ENCODE results near the gene CAPZB.
A peak's percentile ranks its signal among the peaks of the same experiment; 100 is the strongest.

Gene CAPZB

DNA sequence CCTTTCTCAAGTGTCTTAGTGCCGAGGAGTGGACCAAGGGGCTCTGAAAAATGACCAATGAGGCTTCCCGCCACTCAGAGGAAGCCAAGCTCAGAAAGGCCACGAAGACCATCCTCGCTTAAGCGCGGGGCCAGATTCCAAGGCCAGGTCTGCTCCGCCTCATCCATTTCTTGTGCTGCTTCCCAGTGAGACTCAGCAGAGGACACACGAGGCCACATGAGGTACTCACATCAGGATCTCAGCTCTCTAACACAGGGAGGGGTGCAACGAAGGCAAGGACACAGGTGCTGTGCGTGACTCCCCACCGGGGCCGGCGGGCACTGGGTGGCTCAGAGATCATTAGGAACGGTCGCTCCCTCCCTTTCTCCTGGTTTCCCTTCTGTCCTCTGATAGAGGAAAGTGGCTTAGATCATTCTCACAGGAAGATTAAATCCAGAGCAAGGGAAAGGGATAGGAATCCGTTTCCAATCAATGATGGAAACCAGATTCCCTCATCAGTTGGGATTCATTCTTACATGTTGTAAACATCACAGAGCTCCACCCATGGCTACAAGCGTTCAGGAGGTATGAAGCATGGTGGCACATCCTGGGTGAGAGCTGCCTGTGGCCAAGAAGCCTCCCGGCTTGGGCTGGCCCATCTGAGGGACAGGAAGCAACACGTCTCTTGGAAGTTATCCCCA is 46.7 kb downstream of the CAPZB start:
- TF ChIP-seq ZFP3 (CRISPR knock-in tag; IDR thresholded peaks at IDR 0.05) (no peak), TOX (CRISPR knock-in tag; IDR thresholded peaks at IDR 0.05; ENCODE audit: borderline replicate concordance) (no peak), ZNF8 (CRISPR knock-in tag; IDR thresholded peaks at IDR 0.05) (no peak), ZC3H10 (CRISPR knock-in tag; IDR thresholded peaks at IDR 0.05) (no peak), BACH2 (CRISPR knock-in tag; IDR thresholded peaks at IDR 0.05; ENCODE audit: borderline replicate concordance) (no peak), ZNF70 (CRISPR knock-in tag; IDR thresholded peaks at IDR 0.05) (no peak), ZNF565 (CRISPR knock-in tag; conservative IDR thresholded peaks at IDR 0.05; ENCODE audit: low read depth) (no peak)
- peak; percentile 4; the same call in 2 of the 3 replicates for ATAC-seq

DNA sequence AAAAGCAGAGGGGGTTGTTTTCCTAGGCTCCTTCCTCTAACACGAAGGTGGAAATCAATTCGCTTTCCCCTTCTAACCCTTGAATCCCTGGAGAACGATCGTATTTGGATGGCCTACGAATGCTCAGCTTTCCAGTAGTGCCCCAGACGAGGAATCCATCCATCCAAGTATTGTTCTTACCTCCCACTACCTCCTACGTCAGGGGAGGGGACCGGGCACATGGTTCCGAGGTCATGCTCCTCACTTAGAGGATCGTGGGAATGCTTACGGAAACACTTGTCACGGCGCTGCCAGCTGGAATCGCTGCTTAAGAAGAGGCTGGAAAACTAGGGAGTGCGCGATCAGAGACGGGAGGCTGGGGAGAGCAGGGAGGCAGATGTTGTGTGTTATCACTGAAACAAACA is 47.4 kb downstream of the CAPZB start:
- TF ChIP-seq GLIS3 (CRISPR knock-in tag; IDR thresholded peaks at IDR 0.05) (no peak), BACH2 (CRISPR knock-in tag; IDR thresholded peaks at IDR 0.05; ENCODE audit: borderline replicate concordance) (no peak), ZFP3 (CRISPR knock-in tag; IDR thresholded peaks at IDR 0.05) (no peak), ESRRG (CRISPR knock-in tag; IDR thresholded peaks at IDR 0.05) (no peak), OSR1 (CRISPR knock-in tag; IDR thresholded peaks at IDR 0.05) (no peak), ZFP30 (CRISPR knock-in tag; IDR thresholded peaks at IDR 0.05) (no peak), PPARA (CRISPR knock-in tag; IDR thresholded peaks at IDR 0.05; ENCODE audit: borderline replicate concordance) (no peak), SNAI2 (CRISPR knock-in tag; IDR thresholded peaks at IDR 0.05) (no peak), ZNF565 (CRISPR knock-in tag; conservative IDR thresholded peaks at IDR 0.05; ENCODE audit: low read depth) (no peak), RARB (CRISPR knock-in tag; IDR thresholded peaks at IDR 0.05) (no peak), ARNTL (CRISPR knock-in tag; IDR thresholded peaks at IDR 0.05; ENCODE audit: borderline replicate concordance, low read depth) (no peak)
- TF ChIP-seq, protein P1, sequence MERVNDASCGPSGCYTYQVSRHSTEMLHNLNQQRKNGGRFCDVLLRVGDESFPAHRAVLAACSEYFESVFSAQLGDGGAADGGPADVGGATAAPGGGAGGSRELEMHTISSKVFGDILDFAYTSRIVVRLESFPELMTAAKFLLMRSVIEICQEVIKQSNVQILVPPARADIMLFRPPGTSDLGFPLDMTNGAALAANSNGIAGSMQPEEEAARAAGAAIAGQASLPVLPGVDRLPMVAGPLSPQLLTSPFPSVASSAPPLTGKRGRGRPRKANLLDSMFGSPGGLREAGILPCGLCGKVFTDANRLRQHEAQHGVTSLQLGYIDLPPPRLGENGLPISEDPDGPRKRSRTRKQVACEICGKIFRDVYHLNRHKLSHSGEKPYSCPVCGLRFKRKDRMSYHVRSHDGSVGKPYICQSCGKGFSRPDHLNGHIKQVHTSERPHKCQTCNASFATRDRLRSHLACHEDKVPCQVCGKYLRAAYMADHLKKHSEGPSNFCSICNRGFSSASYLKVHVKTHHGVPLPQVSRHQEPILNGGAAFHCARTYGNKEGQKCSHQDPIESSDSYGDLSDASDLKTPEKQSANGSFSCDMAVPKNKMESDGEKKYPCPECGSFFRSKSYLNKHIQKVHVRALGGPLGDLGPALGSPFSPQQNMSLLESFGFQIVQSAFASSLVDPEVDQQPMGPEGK (CRISPR knock-in tag; IDR thresholded peaks at IDR 0.05; ENCODE audit: borderline replicate concordance): no peak
- TF ChIP-seq, protein P2, sequence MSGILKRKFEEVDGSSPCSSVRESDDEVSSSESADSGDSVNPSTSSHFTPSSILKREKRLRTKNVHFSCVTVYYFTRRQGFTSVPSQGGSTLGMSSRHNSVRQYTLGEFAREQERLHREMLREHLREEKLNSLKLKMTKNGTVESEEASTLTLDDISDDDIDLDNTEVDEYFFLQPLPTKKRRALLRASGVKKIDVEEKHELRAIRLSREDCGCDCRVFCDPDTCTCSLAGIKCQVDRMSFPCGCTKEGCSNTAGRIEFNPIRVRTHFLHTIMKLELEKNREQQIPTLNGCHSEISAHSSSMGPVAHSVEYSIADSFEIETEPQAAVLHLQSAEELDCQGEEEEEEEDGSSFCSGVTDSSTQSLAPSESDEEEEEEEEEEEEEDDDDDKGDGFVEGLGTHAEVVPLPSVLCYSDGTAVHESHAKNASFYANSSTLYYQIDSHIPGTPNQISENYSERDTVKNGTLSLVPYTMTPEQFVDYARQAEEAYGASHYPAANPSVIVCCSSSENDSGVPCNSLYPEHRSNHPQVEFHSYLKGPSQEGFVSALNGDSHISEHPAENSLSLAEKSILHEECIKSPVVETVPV (CRISPR knock-in tag; IDR thresholded peaks at IDR 0.05): no peak
- TF ChIP-seq, protein P3, sequence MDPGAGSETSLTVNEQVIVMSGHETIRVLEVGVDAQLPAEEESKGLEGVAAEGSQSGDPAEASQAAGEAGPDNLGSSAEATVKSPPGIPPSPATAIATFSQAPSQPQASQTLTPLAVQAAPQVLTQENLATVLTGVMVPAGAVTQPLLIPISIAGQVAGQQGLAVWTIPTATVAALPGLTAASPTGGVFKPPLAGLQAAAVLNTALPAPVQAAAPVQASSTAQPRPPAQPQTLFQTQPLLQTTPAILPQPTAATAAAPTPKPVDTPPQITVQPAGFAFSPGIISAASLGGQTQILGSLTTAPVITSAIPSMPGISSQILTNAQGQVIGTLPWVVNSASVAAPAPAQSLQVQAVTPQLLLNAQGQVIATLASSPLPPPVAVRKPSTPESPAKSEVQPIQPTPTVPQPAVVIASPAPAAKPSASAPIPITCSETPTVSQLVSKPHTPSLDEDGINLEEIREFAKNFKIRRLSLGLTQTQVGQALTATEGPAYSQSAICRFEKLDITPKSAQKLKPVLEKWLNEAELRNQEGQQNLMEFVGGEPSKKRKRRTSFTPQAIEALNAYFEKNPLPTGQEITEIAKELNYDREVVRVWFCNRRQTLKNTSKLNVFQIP (CRISPR knock-in tag; IDR thresholded peaks at IDR 0.05; ENCODE audit: borderline replicate concordance, low read depth): no peak
- TF ChIP-seq, protein P4, sequence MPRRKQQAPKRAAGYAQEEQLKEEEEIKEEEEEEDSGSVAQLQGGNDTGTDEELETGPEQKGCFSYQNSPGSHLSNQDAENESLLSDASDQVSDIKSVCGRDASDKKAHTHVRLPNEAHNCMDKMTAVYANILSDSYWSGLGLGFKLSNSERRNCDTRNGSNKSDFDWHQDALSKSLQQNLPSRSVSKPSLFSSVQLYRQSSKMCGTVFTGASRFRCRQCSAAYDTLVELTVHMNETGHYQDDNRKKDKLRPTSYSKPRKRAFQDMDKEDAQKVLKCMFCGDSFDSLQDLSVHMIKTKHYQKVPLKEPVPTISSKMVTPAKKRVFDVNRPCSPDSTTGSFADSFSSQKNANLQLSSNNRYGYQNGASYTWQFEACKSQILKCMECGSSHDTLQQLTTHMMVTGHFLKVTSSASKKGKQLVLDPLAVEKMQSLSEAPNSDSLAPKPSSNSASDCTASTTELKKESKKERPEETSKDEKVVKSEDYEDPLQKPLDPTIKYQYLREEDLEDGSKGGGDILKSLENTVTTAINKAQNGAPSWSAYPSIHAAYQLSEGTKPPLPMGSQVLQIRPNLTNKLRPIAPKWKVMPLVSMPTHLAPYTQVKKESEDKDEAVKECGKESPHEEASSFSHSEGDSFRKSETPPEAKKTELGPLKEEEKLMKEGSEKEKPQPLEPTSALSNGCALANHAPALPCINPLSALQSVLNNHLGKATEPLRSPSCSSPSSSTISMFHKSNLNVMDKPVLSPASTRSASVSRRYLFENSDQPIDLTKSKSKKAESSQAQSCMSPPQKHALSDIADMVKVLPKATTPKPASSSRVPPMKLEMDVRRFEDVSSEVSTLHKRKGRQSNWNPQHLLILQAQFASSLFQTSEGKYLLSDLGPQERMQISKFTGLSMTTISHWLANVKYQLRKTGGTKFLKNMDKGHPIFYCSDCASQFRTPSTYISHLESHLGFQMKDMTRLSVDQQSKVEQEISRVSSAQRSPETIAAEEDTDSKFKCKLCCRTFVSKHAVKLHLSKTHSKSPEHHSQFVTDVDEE (CRISPR knock-in tag; IDR thresholded peaks at IDR 0.05): no peak

DNA sequence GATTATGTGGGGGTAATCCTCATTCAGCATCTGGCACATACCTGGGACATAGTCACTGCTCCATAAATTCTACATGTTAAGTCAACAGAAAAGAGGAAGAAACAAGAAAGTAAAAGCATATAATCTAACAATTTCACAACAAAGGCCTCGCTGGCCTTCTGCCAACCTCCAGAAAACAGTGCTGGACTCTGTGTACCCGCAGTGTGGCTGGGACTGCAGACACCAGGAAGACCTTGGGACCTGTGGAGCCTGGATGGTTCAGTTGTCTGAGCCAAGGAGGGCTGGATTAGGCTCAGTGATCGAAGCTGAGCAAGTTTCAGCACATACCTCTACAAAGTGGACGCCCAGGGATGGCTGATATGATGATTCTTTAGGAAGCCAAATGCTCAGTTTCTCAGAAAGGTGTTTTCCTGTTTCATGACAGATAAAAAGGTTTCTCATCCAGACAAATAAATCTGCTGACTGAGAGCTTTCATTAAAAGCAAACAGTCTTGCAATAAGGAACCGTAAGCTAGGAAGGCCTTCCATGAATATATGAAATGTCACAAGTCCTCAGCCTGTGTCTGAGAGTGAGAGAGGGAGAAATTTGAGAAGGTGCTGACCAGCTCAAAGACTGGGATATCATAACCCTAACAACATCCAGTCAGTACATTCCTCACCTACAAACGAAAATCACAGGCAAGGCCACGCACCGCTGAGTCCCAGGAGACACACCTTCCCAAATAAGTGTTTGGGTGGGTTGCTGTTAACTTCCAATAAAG is 48.4 kb downstream of the CAPZB start:
- ATAC-seq: no peak
- TF ChIP-seq, protein P1 (CRISPR knock-in tag; IDR thresholded peaks at IDR 0.05; ENCODE audit: borderline replicate concordance): no peak
- no peak for TF ChIP-seq ZFP30 (CRISPR knock-in tag; IDR thresholded peaks at IDR 0.05)
- TF ChIP-seq, protein P2 (CRISPR knock-in tag; IDR thresholded peaks at IDR 0.05): no peak
- TF ChIP-seq ZNF8 (CRISPR knock-in tag; IDR thresholded peaks at IDR 0.05): no peak
- no peak for TF ChIP-seq CSDC2 (CRISPR knock-in tag; IDR thresholded peaks at IDR 0.05)
- TF ChIP-seq ZC3H10 (CRISPR knock-in tag; IDR thresholded peaks at IDR 0.05): no peak
- no peak for TF ChIP-seq ISL1 (CRISPR knock-in tag; IDR thresholded peaks at IDR 0.05)
- TF ChIP-seq TCF4 (CRISPR knock-in tag; IDR thresholded peaks at IDR 0.05; ENCODE audit: borderline replicate concordance): no peak
- no peak for TF ChIP-seq TOX (CRISPR knock-in tag; IDR thresholded peaks at IDR 0.05; ENCODE audit: borderline replicate concordance)
- no peak for TF ChIP-seq RARB (CRISPR knock-in tag; IDR thresholded peaks at IDR 0.05)
- no peak for TF ChIP-seq GLIS3 (CRISPR knock-in tag; IDR thresholded peaks at IDR 0.05)
- TF ChIP-seq ZNF565 (CRISPR knock-in tag; conservative IDR thresholded peaks at IDR 0.05; ENCODE audit: low read depth): no peak
- TF ChIP-seq SNAI2 (CRISPR knock-in tag; IDR thresholded peaks at IDR 0.05): no peak
- no peak for TF ChIP-seq ZNF70 (CRISPR knock-in tag; IDR thresholded peaks at IDR 0.05)
- TF ChIP-seq, protein P5, sequence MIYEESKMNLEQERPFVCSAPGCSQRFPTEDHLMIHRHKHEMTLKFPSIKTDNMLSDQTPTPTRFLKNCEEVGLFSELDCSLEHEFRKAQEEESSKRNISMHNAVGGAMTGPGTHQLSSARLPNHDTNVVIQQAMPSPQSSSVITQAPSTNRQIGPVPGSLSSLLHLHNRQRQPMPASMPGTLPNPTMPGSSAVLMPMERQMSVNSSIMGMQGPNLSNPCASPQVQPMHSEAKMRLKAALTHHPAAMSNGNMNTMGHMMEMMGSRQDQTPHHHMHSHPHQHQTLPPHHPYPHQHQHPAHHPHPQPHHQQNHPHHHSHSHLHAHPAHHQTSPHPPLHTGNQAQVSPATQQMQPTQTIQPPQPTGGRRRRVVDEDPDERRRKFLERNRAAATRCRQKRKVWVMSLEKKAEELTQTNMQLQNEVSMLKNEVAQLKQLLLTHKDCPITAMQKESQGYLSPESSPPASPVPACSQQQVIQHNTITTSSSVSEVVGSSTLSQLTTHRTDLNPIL (CRISPR knock-in tag; IDR thresholded peaks at IDR 0.05; ENCODE audit: low read depth): no peak
- no peak for TF ChIP-seq ARNTL (CRISPR knock-in tag; IDR thresholded peaks at IDR 0.05; ENCODE audit: borderline replicate concordance, low read depth)

More for the DNA sequence above, 47.4 kb downstream of the CAPZB start:
- no peak for ATAC-seq

Measured in SK-N-SH treated with all-trans-retinoic acid at 6 μM for 48 hours (cell line).